Stimulated activated CD8-positive, alpha-beta memory T cell treated with anti-CD3 and anti-CD28 coated beads, Interleukin-12 subunit alpha, Interleukin-12 subunit beta, amount 100 ng/mL, for 24 hours (primary cell): ENCODE data around the gene OR56A4.

Experiments used
- DNase-seq: peaks from one replicate; pipeline ENCODE4 v3.0.0-alpha.2; 2020; ENCODE audit errors: extremely low read depth

The OR56A4 gene, protein sequence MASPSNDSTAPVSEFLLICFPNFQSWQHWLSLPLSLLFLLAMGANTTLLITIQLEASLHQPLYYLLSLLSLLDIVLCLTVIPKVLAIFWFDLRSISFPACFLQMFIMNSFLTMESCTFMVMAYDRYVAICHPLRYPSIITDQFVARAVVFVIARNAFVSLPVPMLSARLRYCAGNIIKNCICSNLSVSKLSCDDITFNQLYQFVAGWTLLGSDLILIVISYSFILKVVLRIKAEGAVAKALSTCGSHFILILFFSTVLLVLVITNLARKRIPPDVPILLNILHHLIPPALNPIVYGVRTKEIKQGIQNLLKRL

DNA sequence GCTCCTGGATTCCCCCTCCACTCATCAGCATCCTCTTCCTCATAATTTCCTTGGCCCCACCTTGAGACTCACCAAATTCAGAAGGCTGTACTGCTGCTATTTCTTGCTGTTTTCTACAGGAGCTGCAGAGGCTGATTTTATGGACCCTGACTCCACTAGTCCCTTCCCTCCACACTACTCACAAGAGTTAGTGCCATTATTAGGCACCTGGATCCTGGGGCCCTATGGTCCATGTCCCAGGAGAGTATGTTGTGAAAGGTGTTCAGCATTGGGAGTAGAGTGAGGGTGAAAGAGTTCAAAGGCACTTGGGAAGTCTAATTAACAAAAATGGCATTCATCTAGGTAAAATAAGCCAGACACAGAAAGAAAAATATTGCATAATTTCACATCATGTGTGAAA is at the start of gene OR56A4:
Gene OR56A4 (minus strand): TSS at position 101 of the 400 bp plus-strand sequence. CDS start 3,954 bp downstream, outside the sequence.
- no peak for DNase-seq

DNA sequence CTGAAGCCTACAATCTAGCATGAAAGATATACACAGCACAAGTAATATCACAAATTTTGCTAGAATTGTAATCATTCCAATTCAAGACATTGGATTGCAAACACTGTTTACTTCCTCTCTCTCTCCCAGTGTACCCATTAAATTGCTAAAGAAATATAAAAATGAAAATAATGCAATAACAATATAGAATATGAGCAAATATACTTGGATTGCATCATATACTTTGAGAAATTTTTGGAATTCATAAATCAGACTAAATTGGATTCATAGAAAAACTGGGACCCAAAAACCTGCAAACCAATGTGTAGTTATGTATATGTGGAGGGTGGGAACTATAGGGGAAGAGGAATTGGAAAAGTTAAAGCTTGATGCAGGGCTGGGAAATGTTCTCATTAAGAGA is 48.8 kb upstream of the OR56A4 start:
- DNase-seq = no peak

DNA sequence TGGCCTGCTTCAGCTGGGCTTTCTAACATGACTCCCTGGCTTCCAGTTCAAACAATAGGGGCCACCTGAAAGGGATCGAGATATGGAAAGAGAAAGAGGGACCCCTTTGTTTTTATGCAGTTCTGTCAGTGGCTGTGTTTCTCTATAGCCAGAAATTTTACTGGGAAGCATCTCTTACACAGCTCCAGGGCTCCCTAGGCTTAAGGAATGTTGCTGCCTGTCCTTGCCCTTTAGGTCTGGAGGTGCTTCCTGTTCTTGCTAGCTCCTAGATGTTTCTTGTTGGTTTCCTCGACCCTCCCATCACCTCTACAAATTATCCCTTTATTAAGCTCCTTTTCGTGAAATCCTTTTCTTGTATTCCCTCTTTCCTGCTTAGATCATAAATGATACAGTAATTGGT is 45.6 kb upstream of the OR56A4 start:
- DNase-seq = no peak

DNA sequence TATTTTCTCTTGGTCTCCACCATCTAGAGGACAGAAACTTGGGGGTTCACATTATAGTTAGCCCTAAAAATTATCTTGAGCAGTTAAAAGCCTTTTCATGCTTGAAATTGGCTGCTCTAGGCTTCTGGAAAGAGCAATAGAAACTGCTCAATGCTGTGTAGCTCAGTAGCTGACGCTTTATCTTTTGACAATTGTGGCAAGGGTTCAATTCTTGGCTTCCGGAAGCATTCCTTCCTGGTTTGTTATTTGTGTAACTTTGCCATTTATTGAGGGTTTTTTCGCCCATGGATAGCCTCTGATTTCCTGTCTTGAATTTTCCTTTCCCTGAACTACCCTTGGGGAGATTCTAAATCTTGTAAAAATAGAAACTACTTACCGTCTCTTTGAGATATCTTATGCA is 34.1 kb upstream of the OR56A4 start:
- no peak for DNase-seq

DNA sequence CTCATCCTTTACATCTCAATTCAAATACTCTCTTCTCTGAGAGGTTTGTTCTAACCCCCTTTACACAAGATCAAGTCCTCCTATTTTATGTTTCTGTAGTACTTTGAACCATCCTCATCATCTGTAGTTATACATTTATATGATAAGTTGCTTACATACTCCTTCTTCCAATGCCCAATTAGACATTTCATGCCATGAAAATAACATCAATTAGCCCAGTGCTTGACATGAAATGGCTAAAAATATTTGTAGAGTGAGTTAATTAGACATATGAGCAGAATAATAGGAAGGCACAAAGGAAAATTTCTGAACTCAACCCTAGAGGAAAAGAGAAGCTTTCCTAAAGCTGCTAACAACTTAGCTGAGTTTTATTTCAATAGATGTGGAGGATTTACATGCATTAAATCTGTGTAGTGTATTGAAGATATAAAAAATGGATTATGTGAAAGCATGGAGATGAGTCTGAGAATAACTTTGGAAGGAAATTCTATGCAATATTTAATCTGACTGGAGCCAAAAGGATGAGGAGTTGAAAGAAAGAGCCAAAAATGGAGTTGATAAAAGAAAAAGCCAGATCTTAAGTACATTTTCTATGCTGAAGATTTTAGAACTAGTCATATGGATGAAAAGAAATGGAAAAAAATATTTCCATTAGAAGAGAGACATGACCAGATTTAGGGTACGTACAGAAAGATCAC is 24.1 kb upstream of the OR56A4 start, which contains the start of gene OR56A1:
Gene OR56A1 (minus strand): TSS at position 51 of the 698 bp plus-strand sequence. CDS start 3,066 bp downstream, outside the sequence.
- no peak for DNase-seq

DNA sequence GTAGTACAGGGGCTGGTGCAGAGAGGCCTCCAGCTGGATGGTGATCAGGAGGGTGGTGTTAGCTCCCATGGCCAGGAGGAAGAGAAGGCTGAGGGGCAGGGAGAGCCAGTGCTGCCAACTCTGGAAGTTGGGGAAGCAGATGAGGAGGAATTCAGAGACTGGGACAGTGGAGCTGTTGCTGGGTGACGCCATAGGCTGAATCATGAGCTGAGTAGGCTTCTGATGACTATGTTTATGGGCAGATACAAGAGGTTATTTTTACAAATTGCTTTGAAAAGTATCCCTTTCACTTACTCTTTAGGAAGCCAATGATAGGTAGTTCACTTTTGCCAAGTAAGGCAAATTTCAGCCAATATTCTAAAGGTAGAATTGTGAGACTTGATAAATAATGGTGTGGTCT is 20.8 kb upstream of the OR56A4 start:
- no peak for DNase-seq

DNA sequence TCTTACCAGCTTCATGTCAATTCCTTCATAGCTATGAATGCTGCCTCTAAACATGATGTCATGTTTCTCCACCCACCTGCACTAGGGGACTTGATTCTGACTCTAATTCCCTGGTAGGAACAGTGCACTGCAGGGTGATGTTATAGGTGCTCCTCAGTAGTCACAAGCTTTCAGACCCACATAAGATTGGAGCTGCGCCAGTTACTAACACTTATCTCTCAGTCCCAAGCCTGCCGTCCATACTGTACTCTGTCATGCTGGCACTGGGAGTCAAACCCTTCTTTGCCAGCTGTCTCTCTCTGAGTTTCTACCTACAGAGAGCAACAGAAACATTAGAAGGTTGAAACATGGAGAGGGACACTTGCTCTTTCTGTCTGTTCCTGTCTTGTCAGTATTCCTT is 18.3 kb upstream of the OR56A4 start:
- no peak for DNase-seq

DNA sequence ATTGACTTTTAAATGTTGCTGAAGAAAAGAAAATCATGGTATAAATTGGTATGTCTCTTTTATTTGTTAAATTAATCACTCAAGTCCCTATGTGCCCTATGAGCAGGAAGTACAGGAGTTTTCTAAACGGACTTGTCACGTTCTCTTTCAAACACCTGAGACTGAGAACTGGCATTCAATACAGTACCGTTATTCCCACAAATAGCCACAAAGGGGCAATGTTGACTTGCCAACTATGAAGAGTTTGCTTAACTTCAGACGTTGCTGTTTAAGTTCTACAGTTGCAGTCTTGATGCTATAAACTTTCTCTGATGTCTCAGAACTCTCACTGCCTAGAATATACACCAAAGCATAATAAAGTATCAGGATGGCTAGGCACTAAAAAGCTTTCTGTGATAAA is 16.2 kb upstream of the OR56A4 start:
- DNase-seq = no peak

DNA sequence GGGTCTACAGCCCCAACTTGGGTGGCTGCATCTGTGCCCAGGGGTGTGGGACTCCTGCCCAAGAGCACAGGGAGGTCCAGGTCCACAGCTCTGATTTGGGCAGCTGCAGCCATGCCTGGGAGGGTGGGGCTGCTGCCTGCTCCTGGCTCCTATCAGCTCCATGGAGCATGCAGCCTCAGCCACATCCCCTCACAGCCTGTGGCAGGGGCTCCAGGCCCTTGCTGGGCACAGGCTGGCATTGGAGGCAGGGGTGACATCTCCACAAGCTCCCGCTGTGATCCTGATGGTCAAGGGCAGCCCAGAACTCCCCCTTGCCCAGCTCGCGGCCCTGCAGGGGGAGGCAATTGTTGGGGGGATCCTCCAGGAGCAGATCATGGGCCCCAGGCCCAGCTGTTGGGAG is 6.3 kb upstream of the OR56A4 start:
- DNase-seq = no peak

DNA sequence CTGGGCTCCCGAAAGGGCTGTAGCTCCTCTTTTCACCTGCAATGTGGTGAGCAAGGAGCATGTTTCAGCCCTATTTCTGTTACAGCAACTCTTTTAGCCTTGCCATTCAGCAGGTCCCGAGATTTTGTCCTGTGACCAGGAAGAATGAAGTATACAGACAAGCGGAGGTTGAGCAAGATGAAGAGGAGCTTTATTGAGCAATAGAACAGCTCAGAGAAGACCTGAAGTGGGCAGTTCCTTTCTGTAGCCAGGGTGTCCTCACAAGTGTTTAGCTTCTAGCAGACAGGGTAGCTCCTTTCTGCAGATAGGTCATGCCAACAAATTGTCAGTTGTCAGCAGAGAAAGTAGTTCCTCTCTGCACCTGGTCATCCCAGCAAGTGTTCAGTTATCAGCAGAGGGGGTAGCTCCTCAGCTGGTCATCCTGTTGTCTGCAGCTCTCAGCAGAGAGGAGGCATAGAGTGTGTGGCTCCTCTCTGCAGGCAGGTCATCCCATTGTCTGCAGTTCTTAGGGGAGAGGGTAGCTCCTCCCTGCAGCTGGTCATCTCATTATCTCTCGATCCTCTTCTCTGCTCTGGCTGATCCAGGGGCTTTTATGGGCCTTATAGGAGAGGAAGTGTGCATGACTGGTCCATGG is 5.4 kb upstream of the OR56A4 start:
- DNase-seq = no peak

DNA sequence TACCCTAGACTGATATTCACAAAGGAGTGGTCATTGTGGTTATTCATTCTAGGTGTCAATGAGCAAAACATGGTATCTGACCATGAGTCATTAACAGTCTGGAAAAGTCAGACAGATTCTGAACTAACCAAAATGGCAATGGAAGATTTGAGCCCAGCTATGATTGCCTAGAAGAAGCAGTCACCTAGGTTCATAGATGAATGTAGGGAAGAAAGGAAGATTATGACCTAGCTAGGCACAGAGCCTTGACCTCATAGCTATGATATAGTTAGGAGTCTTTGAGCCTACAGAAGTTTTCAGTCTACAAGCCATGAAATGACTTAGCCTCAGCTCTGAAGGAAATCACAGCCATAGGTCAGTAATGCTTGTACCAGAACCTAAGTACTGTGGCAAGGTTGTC is 351 bp downstream of the OR56A4 start:
- no peak for DNase-seq

DNA sequence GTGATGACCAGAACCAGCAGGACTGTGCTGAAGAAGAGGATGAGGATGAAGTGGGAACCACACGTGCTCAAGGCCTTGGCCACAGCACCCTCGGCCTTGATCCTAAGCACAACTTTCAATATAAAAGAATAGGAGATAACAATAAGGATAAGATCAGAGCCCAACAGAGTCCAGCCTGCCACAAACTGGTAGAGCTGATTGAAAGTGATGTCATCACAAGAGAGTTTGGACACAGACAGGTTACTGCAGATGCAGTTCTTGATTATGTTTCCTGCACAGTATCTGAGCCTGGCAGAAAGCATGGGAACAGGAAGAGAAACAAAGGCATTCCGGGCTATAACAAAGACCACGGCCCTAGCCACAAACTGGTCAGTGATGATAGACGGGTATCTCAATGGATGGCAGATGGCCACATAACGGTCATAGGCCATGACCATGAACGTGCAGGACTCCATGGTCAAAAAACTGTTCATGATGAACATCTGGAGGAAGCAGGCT is 4.5 kb downstream of the OR56A4 start:
- DNase-seq = no peak

DNA sequence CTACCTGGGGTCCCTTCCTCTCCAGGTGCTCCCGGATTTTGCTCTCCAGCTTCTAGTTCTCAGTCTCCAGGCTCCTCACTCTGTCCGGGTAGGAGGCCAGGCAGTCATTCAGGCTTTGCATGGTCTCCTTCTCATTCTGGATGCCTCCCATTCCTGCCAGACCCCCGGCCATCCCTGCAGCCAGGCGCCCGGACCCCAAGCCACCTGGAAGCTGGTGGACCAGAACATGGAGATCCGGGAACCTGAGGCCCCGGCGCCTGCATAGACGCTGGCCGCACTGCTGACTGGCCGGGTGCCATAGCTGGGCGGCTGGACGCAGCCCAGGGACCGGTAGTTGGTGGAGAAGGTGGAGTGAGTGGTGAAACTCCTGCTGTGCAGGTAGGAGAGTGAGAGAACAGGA is 12.0 kb downstream of the OR56A4 start:
- no peak for DNase-seq

DNA sequence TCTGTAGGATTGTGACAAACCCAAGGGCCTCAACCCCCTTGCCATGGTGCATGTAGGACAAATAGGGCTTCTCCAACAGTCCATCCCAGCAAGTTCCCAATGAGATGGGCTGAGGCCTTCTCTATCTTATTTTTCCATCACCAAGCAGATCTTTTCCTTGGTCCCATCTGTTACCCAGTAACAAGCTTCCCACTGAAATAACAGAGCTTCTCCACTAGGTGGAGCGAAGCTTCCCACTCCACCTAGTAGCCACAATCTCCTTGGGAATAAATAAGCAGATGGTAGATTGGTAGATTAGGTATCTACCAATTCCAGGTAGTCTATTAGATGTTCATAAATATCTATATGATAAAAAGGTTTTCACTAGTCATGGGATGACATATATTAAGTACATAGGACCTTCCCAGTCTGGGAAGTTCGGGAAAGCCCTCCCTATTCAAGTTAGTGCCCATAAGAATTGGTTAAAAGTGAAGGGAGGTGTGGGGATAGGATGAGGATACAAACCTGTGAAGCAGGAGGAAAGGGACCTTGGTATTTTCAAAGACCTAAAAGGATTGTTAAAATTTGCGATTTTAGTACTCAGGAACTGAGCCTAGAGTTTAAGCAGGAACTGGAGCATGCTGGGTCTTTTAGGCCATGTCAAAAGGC is 14.0 kb downstream of the OR56A4 start:
- no peak for DNase-seq

DNA sequence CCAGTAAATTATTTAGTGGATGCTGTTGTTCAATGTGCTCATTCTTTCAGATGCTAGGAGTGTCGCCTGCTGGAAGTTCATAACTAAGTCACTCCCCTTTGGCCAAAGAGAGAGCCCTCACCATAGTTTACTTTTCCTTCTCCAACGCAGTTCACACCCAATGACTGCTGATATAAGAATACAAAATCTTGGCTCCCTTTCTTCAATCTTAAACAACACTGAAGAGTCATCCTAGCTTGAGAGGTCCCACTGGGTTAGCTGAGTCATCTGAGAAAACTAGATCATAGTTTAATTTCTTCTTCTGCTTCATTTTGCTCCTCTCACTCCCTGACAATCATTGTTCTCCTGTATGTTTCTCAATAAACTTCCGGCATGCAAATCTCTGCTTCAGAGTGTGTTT is 14.6 kb downstream of the OR56A4 start:
- DNase-seq = no peak

DNA sequence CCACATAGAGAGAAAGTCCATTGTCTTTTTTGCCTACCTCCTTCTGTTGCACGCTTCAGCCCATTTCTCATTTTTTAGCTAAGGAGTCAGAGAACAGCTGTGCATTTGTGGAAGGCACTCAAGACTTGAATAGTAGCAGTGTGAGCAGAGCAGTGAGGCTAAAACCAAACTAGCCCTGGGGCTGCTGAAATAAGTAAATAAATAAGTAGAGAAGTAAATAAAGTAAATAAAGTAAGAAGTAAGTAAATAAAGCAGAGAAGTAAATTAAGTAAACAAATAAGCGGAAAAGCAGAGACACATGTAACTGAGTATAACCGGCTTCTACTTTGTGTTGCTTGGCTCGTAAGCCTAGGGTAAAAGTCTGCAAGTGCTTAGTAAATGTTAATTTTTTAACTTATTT is 17.5 kb downstream of the OR56A4 start:
- no peak for DNase-seq

DNA sequence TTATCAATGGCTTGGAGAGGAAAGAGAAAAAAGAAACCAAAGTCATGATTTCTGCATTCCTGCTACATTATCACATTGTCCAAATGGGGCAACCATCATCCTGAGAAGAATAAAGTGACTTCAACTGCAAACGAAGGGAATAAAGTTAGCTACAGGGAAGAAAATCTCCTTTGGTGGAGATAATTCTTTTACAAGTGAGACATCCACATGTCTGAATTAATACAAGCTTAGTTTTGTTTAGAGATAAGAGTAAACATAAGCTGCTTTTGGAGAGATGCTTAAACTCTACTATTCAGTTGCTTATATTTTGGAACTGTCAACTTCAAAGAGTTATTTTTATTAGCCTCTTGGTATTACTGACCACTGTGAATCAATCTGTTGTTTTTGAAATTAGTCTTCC is 19.9 kb downstream of the OR56A4 start, which contains the start of gene OR52L1:
Gene OR52L1 (minus strand): TSS at position 101 of the 400 bp plus-strand sequence. CDS start 55 bp downstream, at position 46.
- no peak for DNase-seq

DNA sequence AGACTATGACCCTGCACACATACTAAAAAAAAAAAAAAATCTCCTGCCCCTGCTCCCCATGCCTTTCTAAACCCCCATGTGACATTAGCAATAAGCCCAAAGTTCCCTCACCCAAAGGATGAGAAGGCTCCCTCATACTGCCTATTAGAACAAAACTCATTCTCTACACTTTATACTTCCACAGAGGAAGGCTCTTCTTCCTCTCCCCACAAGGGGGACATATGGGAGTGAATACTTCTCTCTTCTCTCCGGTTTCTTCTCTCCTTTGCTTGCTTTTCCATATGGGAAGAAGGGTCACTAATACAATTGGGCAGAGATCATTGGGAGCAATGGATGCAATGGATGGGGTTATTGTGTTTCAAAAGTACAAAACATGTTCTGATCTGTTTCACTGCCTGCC is 23.3 kb downstream of the OR56A4 start:
- no peak for DNase-seq

DNA sequence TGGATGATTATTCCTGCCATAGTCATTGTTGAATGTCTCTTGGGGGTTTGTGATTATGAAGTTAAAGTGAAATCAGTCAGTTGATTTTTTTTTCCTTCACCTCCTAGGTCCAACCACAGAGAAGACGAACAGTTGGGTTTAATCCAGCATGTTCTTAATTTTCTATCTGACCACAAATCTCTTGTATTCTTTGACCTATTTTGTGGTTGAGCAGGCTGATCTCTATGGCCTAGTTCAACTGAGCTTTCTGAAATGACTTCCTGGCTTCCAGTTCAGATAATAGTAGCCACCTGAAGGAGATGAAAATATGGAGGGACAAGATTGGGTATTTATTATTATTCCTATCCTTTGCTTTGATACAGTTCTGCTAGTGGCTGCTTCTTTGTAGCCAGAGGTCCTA is 33.2 kb downstream of the OR56A4 start:
- no peak for DNase-seq

DNA sequence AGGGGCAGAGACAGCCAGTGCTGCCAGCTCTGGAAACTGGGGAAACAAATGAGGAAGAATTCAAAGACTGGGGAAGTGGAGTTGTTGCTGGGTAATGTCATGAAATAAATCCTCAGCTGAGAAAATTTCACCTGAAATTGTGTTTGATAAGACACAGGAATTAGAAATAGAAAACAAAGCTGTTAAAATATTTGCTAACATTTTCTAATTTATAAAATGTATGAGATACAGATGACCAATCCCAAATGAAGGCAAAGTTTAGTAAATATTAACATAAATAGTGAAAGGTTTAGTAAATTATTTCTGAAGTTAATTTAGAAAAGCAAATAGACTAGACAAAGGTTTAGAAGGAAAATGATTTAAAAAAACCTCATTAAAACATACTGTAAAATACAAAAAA is 38.4 kb downstream of the OR56A4 start, which contains the start of gene OR56A5:
Gene OR56A5 (minus strand): TSS at position 101 of the 400 bp plus-strand sequence. CDS start 0 bp downstream, at position 101.
- DNase-seq = no peak

DNA sequence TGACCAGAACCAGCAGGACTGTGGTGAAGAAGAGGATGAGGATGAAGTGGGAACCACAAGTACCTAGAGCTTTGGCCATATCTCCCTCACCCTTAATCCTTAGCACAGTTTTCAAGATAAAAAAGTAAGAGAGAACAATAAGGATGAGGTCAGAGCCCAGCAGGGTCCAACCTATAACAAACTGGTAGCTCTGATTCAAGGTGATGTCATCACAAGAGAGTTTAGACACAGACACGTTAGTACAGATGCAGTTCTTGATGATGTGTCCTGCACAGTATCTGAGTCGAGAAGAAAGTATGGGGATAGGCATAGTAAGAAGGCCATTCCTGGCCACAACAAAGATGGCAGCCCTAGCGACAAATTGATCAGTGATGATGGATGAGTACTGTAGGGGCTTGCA is 39.0 kb downstream of the OR56A4 start:
- no peak for DNase-seq

DNA sequence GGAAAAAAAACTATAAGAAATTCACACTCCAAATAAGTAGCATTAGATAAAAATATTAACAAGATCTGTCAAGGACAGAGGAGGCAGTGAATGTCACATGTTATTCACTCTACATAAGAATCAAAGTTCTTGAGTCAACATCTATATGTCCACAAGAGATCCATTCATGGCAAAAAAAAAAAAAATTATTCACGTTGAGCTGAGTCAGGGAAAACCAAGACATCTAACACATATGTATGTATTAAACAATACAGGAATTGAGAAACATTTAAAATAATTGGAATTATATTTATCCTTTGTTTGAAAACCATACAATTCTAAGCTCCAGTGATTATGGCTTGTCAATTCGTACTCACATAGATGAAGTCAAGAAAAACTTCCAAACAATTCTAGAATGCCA is 39.8 kb downstream of the OR56A4 start:
- DNase-seq = no peak
